Stimulated activated CD8-positive, alpha-beta memory T cell treated with anti-CD3 and anti-CD28 coated beads, Interleukin-12 subunit alpha, Interleukin-12 subunit beta, amount 100 ng/mL, for 24 hours (primary cell): ENCODE data around the gene SPN.
"Not testable (repeated sequence)": the region's sequence is repeated elsewhere in the genome, so short reads cannot be mapped to it uniquely, and the experiment has no call there.

Experiments
- DNase-seq: peaks from one replicate; pipeline ENCODE4 v3.0.0-alpha.2; 2020; ENCODE audit errors: extremely low read depth

The SPN gene, protein sequence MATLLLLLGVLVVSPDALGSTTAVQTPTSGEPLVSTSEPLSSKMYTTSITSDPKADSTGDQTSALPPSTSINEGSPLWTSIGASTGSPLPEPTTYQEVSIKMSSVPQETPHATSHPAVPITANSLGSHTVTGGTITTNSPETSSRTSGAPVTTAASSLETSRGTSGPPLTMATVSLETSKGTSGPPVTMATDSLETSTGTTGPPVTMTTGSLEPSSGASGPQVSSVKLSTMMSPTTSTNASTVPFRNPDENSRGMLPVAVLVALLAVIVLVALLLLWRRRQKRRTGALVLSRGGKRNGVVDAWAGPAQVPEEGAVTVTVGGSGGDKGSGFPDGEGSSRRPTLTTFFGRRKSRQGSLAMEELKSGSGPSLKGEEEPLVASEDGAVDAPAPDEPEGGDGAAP

DNA sequence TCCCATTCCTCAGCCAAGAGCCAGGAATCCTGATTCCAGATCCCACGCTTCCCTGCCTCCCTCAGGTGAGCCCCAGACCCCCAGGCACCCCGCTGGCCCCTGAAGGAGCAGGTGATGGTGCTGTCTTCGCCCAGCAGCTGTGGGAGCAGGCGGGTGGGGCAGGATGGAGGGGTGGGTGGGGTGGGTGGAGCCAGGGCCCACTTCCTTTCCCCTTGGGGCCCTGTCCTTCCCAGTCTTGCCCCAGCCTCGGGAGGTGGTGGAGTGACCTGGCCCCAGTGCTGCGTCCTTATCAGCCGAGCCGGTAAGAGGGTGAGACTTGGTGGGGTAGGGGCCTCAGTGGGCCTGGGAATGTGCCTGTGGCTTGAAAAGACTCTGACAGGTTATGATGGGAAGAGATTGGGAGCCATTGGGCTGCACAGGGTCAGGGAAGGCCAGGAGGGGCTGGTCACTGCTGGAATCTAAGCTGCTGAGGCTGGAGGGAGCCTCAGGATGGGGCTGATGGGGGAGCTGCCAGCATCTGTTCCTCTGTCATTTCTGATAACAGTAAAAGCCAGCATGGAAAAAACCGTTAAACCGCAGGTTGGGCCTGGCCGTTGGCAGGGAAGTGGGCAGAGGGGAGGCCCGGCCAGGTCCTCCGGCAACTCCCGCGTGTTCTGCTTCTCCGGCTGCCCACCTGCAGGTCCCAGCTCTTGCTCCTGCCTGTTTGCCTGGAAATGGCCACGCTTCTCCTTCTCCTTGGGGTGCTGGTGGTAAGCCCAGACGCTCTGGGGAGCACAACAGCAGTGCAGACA lies at the start of gene SPN:
Gene SPN (plus strand): TSS at position 232 of the 791 bp plus-strand sequence. CDS start 482 bp downstream, at position 714.
- DNase-seq: no peak

- peak; percentile 79 for DNase-seq
Measured at GRCh38 chr16:29613307-29614057, 49.6 kb upstream of the SPN start.

- DNase-seq: not testable (repeated sequence)
Measured at GRCh38 chr16:29614691-29615314, 48.2 kb upstream of the SPN start.

DNA sequence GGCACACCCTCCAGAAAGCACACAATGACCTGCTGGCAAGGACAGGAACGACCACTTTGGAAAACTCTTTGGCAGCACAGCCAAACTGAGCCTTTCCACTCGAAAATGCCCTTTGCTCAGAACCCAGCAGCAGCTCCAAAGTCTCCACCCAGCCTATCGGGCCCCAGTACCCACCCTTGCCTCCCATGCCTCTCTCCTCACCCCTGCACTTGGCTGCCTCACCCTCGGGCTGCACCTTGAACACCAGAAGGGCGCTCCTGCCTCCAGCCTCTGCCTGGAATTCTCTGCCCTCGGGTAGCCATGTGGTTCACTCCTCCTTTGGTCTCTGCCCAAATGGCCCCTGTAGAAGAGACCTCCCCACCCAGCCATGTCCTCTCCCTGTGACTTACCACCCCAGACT lies 46.9 kb upstream of the SPN start:
- not testable (repeated sequence) for DNase-seq

- not testable (repeated sequence) for DNase-seq
Measured at GRCh38 chr16:29620591-29620990, 42.5 kb upstream of the SPN start.

- DNase-seq: not testable (repeated sequence)
Measured at GRCh38 chr16:29622738-29623137, 40.3 kb upstream of the SPN start.

DNA sequence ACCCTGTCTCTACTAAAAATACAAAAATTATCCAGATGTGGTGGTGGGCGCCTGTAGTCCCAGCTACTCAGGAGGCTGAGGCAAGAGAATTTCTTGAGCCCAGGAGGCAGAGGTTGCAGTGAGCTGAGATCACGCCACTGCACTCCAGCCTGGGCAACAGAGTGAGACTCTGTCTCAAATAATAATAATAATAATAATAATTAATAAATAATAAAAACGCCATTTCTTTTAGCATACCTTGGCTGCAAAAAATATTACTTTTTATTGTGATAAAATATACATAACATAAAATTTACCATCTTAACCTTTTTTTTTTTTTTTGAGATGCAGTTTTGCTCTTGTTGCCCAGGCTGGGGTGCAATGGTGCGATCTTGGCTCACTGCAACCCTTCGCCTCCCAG lies 39.8 kb upstream of the SPN start:
- not testable (repeated sequence) for DNase-seq

GRCh38 chr16:29625114-29625513 lies 37.9 kb upstream of the SPN start:
- not testable (repeated sequence) for DNase-seq

DNA sequence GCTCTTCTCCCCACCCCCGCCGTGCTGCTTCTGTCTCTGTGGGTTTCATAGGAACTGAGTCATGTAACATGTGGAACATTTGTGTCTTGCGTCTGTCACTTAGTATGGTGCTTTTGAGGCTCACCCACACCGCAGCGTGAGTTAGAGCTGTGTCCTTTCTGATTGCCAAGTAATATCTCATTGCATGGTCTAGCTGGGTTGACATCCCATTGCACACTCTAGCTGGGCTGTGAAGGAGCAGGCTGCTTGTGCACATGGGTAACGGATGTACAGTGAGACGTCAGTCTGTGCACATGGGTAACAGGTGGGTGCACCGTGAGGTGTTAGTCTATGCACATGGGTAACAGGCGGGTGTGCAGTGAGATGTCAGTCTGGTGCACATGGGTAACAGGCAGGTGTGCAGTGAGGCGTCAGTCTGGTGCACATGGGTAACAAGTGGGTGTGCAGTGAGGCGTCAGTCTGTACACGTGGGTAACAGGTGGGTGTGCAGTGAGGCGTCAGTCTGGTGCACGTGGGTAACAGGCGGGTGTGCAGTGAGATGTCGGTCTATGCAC lies 36.2 kb upstream of the SPN start:
- DNase-seq: not testable (repeated sequence)

- not testable (repeated sequence) for DNase-seq
Measured at GRCh38 chr16:29627661-29628075, 35.4 kb upstream of the SPN start.

GRCh38 chr16:29628707-29629106 lies 34.3 kb upstream of the SPN start:
- not testable (repeated sequence) for DNase-seq

- DNase-seq: not testable (repeated sequence)
Measured at GRCh38 chr16:29629318-29629717, 33.7 kb upstream of the SPN start.

- DNase-seq: not testable (repeated sequence)
Measured at GRCh38 chr16:29631658-29632057, 31.4 kb upstream of the SPN start.

DNA sequence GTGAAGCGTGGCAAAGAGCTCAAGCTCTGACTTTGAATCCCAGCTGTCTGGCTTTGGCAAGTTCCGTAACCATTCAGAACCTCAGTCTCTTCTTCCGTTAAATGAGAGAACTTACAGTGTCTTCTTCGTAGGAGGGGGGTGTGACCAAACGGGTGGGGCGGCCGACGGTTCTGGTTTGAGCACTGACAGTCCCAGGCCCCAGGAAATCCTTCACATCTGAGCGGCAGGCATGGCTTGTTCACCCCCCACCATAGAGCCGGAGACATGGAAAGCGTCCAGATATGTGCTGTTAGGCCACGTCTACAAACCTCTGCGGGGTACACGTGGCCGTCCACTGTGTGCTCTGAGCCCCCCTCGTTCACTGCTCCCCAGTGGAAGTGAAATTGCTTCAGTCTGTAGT lies 27.1 kb upstream of the SPN start:
- DNase-seq: not testable (repeated sequence)

GRCh38 chr16:29636368-29636767 lies 26.7 kb upstream of the SPN start:
- not testable (repeated sequence) for DNase-seq

- DNase-seq: not testable (repeated sequence)
Measured at GRCh38 chr16:29638751-29639150, 24.3 kb upstream of the SPN start.

DNA sequence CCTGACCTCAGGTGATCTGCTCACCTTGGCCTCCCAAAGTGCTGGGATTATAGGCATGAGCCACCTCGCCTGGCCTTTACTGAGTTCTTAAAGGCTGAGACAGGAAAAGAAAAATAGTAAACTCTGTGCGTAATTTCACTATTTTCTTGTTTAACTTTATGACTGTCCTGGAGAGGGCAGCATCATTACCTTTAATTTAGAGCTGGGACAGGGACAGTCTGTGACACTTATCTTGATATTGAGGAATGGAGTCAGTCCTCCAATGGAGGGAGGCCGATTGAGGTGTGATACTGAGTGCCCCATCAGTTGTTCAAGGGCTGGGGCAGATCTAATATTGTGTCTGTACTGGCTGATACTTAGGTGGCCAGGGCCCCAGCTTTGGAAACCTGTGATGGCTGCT lies 21.5 kb upstream of the SPN start:
- no peak for DNase-seq

- DNase-seq: no peak
Measured at GRCh38 chr16:29643596-29643995, 19.5 kb upstream of the SPN start.

DNA sequence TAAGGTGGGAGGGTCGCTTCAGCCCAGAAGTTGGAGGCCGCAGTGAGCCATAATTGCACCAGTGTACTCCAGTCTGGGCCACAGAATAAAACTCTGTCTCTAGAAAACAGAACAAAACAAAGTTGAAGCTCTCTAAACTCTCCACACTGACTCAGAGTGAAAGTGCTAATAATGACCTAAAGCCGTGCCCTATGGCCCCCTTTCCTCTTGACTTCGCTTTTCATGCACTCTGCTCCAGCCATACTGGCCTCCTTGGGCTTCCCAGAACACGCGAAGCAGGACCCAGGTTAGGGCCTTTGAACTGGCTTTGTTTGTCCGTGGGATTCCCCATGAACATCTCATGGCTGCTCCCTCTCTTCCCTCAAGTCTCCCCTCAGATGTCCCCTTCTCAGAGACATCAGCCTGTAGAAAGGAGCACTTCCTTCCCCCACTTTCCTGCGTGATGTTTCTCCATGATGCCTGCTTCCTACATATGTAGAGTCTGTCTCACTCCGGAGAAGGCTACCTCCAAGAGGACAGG lies 18.6 kb upstream of the SPN start:
- no peak for DNase-seq

DNA sequence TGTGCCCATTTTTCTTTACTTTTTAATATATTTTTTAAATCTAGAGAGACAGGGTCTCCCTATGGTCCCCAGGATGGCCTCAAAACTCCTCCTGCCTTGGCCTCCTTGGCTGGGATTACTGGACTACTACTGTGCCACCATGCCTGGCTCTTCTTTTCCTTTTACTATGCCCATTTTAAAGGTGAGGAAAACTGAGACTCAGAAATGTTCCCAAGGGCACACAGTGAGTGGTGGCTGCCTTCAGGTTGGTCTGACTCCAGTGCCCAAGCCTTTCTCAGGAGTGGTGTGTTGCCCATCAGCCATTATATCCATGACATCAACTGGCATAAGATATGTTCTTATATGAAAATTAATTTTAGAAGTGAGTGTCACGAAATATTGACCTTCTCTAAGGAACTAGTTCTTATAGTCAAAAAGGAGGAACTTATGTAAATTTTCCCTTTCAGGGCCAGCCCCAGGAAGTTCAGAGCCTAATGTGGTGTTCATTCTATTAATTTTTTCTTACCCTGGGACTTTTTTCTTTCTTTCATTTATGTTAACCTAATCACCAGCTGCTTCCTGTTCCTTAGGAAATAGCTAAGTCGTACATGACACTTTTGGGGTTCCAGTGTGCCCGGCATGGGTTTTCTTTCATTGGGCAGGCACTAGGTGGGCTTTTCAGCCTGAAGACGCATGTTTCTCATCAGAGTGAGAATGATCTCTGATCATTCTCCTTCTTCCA lies 17.9 kb upstream of the SPN start:
- no peak for DNase-seq
